T-helper 17 cell (primary cell): ENCODE data around the gene RAMP2. TPM values are rescaled to one million over a fixed set of nuclear protein-coding genes. Genes with fewer than 3 reads are reported as not detected.

Source experiments
- ATAC-seq: fragments of 150-1000 bp; cut with Tn5 transposase; 2 replicates; pipeline ENCODE4 v1.10.0; 2021; ENCODE audit warnings: mild to moderate bottlenecking, moderate library complexity
- DNase-seq, 3 donors: peaks; one replicate each; pipeline versions ENCODE4 v3.0.0 to v3.0.0-alpha.2; 2020 to 2021
- H3K9me3 ChIP-seq: one replicate; pipeline ENCODE4 v1.7.0; 2013; ENCODE audit warnings: low read length, mild to moderate bottlenecking; ENCODE audit not compliant: control insufficient read depth, poor library complexity, severe bottlenecking
- H3K27ac Mint-ChIP-seq: one replicate; pipeline ENCODE4 v1.8.0; 2022; ENCODE audit warnings: mild to moderate bottlenecking, moderate library complexity, mixed read lengths
- H3K27me3 Mint-ChIP-seq: one replicate; pipeline ENCODE4 v1.8.0; 2022; ENCODE audit warnings: mixed read lengths
- H3K36me3 Mint-ChIP-seq: one replicate; pipeline ENCODE4 v1.8.0; 2022; ENCODE audit warnings: low read depth, mixed read lengths
- H3K4me1 Mint-ChIP-seq: one replicate; pipeline ENCODE4 v1.8.0; 2022; ENCODE audit warnings: mild to moderate bottlenecking, mixed read lengths
- H3K4me3 Mint-ChIP-seq: one replicate; pipeline ENCODE4 v1.8.0; 2022; ENCODE audit warnings: mild to moderate bottlenecking, moderate library complexity, mixed read lengths
- total RNA-seq, 4 donors: library from RNA in 2 of 4; stranded (reverse) in 2 of 4; gene quantifications; one replicate each; pipeline ENCODE4 v1.2.3 and lab custom pipeline; 2022 to 2026

Gene RAMP2
- total RNA-seq, 2 donors from 2014 or later: not detected

- Mint-ChIP-seq H3K27ac (no peak overlapping the region), H3K4me1 (peaks cover 22% of the 10 kb centered on the region), H3K4me3 (no peak overlapping the region), H3K36me3 (peaks cover 20% of the 10 kb centered on the region), H3K27me3 (peaks cover 30% of the 10 kb centered on the region)
- no peak for DNase-seq
- no peaks in the 10 kb centered on the region for H3K9me3 ChIP-seq
- ATAC-seq: no peak
Measured at GRCh38 chr17:42778570-42778969, 17.5 kb downstream of the RAMP2 start.

DNA sequence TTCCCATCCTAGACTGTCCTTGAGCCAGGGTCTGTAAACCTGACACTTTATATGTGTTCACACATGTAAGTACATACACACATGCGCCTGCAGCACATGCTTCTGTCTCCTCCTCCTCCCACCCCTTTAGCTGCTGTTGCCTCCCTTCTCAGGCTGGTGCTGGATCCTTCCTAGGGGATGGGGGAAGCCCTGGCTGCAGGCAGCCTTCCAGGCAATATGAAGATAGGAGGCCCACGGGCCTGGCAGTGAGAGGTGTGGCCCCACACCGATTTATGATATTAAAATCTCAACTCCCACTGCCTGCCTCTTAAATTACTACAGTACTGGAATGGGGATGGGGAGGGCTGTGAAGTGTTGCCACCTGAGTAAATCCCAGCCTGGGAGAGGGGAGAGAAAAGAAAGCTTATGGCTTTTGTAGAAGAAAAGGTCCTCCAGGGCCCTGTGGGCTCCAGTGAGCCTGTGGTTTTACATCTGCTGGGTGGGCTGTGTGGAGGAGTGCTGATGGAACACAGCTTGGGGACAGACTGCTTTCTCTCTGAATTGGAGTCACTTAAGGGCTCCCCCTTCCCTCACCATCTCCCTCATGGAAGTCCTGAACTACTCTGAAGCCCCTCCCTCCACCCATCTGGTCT lies 18.4 kb downstream of the RAMP2 start:
- Mint-ChIP-seq H3K36me3 (peaks cover 17% of the 10 kb centered on the region), H3K27me3 (peaks cover 38% of the 10 kb centered on the region), H3K4me1 (peaks cover 17% of the 10 kb centered on the region), H3K4me3 (peak overlapping the region; percentile 43), H3K27ac (no peak overlapping the region)
- no peaks in the 10 kb centered on the region for H3K9me3 ChIP-seq
- DNase-seq: no peak
- ATAC-seq: no peak

- peaks cover 23% of the 10 kb centered on the region for H3K4me1 Mint-ChIP-seq
- DNase-seq (no peak), ATAC-seq (no peak)
- H3K36me3 Mint-ChIP-seq: peaks cover 17% of the 10 kb centered on the region
- peak within 1 kb of the TSS; percentile 43 for H3K4me3 Mint-ChIP-seq
- no peak within 1 kb of the TSS for H3K27ac Mint-ChIP-seq
- H3K9me3 ChIP-seq: no peaks in the 10 kb centered on the region
- peaks cover 46% of the 10 kb centered on the region for H3K27me3 Mint-ChIP-seq
Measured at GRCh38 chr17:42779936-42780850, 19.2 kb downstream of the RAMP2 start, which contains the start of gene WNK4. WNK4 (plus strand) TSS chr17:42780610; CDS start chr17:42780699, 89 bp downstream.

- no peak overlapping the region for H3K4me3 Mint-ChIP-seq
- no peak for ATAC-seq
Measured at GRCh38 chr17:42780851-42781638, 20.0 kb downstream of the RAMP2 start.

GRCh38 chr17:42781639-42782165 lies 20.7 kb downstream of the RAMP2 start:
- Mint-ChIP-seq H3K36me3 (peaks cover 19% of the 10 kb centered on the region), H3K4me3 (no peak overlapping the region), H3K27ac (no peak overlapping the region), H3K27me3 (peaks cover 61% of the 10 kb centered on the region), H3K4me1 (peaks cover 26% of the 10 kb centered on the region)
- no peak for ATAC-seq
- DNase-seq: no peak
- H3K9me3 ChIP-seq: no peaks in the 10 kb centered on the region

More at GRCh38 chr17:42780851-42781638, 20.0 kb downstream of the RAMP2 start:
- no peak for DNase-seq
- Mint-ChIP-seq H3K27ac (no peak overlapping the region), H3K27me3 (peaks cover 54% of the 10 kb centered on the region), H3K36me3 (peaks cover 19% of the 10 kb centered on the region), H3K4me1 (peaks cover 26% of the 10 kb centered on the region)
- H3K9me3 ChIP-seq: no peaks in the 10 kb centered on the region

DNA sequence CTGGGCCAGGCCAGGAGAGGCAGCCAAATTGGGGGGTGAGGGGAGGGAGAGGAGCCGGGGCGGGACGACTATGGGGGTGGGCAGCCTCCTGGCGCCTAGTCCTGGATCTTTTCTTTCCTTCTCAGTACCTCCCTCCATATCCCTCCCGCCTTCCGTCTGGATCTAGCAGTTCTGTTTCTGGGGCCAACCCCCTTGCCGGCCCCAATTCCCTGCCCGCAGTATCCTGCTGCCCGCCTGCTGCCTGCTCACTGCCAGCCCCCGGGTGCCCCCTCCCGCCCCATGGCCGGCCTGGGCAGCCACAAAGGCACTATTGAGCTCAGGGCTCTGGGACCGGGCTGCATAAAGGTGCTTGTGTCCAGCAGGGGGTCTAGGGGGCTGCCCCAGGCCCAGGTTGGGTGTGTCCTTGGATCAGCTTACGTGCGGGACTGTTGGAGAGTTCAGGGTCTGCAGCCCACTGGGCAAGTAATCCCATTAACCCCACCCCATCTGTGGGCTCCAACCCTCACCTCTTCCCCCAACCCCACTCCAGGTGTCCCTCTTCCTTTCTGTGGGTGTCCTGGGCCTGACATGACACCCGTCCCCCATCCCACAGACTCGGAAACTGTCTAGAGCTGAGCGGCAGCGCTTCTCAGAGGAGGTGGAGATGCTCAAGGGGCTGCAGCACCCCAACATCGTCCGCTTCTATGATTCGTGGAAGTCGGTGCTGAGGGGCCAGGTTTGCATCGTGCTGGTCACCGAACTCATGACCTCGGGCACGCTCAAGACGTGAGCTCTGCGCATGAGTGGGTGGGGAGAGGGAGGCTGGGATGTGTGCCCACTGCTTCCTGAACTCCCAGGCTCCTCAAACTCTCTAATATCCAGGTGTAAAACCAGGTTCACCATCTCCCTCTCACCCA lies 21.4 kb downstream of the RAMP2 start:
- Mint-ChIP-seq H3K36me3 (peaks cover 19% of the 10 kb centered on the region), H3K27me3 (peaks cover 68% of the 10 kb centered on the region), H3K4me3 (no peak overlapping the region), H3K4me1 (peaks cover 26% of the 10 kb centered on the region), H3K27ac (no peak overlapping the region)
- DNase-seq (no peak), ATAC-seq (no peak)
- H3K9me3 ChIP-seq: no peaks in the 10 kb centered on the region

DNA sequence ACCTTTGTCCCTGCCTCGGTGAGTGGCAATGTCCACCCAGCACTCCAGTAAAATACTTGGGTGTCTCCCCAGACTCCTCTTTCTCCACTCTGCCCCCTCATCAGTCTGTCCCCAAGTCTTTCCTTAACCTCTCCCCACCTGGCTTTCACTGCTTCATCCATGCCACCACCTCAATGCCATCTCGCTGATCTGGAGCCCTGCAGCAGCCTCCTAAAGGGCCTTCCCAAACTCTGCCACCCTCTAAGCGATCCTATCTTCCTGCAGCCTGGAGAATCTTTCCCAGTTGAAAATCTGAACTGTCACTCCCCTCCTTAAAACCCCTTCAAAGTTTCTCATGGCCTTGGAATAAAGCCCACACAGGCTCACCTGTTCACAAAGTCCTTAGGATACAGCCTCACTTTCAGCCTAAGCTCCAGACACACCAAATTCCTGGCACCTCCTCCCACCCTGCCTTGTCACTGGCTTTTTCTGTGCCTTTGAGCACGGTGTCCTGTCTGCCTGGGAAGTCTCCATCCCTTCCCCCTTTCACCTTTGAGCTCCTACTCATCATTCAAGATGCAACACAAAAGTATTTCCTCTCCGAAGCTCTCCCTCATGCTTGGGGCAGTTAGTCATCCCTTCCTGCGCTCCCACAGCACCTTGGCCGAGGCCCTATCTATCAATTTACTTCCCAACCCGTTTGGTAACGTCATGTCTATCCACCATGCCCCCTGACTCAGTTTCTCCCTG lies 22.2 kb downstream of the RAMP2 start:
- H3K27me3 Mint-ChIP-seq: peaks cover 76% of the 10 kb centered on the region
- H3K27ac Mint-ChIP-seq: no peak overlapping the region
- no peak overlapping the region for H3K4me3 Mint-ChIP-seq
- ATAC-seq (no peak), DNase-seq (no peak)
- H3K9me3 ChIP-seq: no peaks in the 10 kb centered on the region
- peaks cover 26% of the 10 kb centered on the region for H3K4me1 Mint-ChIP-seq
- peaks cover 18% of the 10 kb centered on the region for H3K36me3 Mint-ChIP-seq

GRCh38 chr17:42783791-42784138 lies 22.7 kb downstream of the RAMP2 start:
- no peak overlapping the region for H3K27ac Mint-ChIP-seq
- H3K4me1 Mint-ChIP-seq: peaks cover 26% of the 10 kb centered on the region
- H3K27me3 Mint-ChIP-seq: peaks cover 82% of the 10 kb centered on the region
- DNase-seq: no peak
- ATAC-seq: no peak
- H3K9me3 ChIP-seq: no peaks in the 10 kb centered on the region
- peak overlapping the region; percentile 12 for H3K4me3 Mint-ChIP-seq
- peaks cover 18% of the 10 kb centered on the region for H3K36me3 Mint-ChIP-seq

GRCh38 chr17:42784409-42784808 lies 23.4 kb downstream of the RAMP2 start:
- Mint-ChIP-seq H3K27ac (no peak overlapping the region), H3K36me3 (peaks cover 16% of the 10 kb centered on the region), H3K27me3 (peaks cover 83% of the 10 kb centered on the region), H3K4me3 (peak overlapping the region; percentile 50), H3K4me1 (peaks cover 23% of the 10 kb centered on the region)
- H3K9me3 ChIP-seq: no peaks in the 10 kb centered on the region
- DNase-seq (no peak), ATAC-seq (no peak)

DNA sequence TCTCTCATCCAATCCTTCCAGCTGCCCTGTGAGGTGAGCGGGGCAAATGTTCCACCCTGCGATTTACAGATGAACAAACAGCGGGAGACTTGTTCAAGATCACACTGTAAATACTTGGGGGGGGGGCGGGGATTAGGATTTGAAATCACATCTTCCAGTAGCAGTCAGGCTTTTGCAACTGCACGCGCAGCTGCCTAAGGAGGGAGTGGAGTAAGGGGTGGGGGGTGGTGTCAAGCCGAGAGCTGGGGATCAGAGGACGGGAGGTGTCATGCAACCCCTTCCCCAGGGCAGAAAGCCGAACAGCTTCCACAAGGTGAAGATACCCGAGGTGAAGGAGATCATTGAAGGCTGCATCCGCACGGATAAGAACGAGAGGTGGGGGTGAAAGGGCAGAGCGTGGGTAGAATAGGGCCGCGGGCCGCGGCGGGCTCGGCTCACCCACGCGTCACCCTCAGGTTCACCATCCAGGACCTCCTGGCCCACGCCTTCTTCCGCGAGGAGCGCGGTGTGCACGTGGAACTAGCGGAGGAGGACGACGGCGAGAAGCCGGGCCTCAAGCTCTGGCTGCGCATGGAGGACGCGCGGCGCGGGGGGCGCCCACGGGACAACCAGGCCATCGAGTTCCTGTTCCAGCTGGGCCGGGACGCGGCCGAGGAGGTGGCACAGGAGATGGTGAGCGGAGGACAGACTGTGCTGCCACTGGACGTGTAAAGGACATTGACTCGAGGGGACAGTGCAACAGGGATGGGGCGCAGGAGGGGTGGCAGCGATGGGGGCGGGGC lies 24.0 kb downstream of the RAMP2 start:
- H3K4me3 Mint-ChIP-seq: peak overlapping the region; percentile 50

GRCh38 chr17:42787266-42787665 lies 26.2 kb downstream of the RAMP2 start:
- ATAC-seq (no peak), DNase-seq (no peak)
- H3K4me1 Mint-ChIP-seq: peaks cover 17% of the 10 kb centered on the region
- no peaks in the 10 kb centered on the region for H3K9me3 ChIP-seq
- H3K27me3 Mint-ChIP-seq: peaks cover 68% of the 10 kb centered on the region
- no peak overlapping the region for H3K27ac Mint-ChIP-seq
- peaks cover 12% of the 10 kb centered on the region for H3K36me3 Mint-ChIP-seq
- no peak overlapping the region for H3K4me3 Mint-ChIP-seq

More for the DNA sequence above, 24.0 kb downstream of the RAMP2 start:
- H3K36me3 Mint-ChIP-seq: peaks cover 12% of the 10 kb centered on the region
- H3K27me3 Mint-ChIP-seq: peaks cover 77% of the 10 kb centered on the region
- H3K4me1 Mint-ChIP-seq: peaks cover 17% of the 10 kb centered on the region
- DNase-seq: no peak
- no peak overlapping the region for H3K27ac Mint-ChIP-seq
- peak; percentile 51 for ATAC-seq
- H3K9me3 ChIP-seq: no peaks in the 10 kb centered on the region
